Measurements from ENCODE around the gene HPCAL1. TPM values are rescaled to one million over a fixed set of nuclear protein-coding genes. Genes with fewer than 3 reads are reported as not detected.

The HPCAL1 gene
- total and polyA plus RNA-seq, 2 of the 4 experiments (the other 2 are of a cell fraction) = 8.2 to 33.7 TPM

- ATAC-seq (ENCODE audit: low read depth) = no peak
Measured at GRCh38 chr2:10406016-10406415, 103.3 kb downstream of the HPCAL1 start.

More at GRCh38 chr2:10406016-10406415, 103.3 kb downstream of the HPCAL1 start:
- H2BK5ac ChIP-seq (ENCODE audit: low read depth, low read length, poor library complexity, severe bottlenecking) = no peak overlapping the region
- no peaks in the 10 kb centered on the region for H3K9me3 ChIP-seq (ENCODE audit: control insufficient read depth, insufficient read depth, low read length)
- no peak overlapping the region for H3K4me2 ChIP-seq (ENCODE audit: low read depth, low read length)
- intact Hi-C loops (cut with micrococcal nuclease) (loop anchor here (10.0 kb wide), 1 partner anchor 331 kb away; no protein-coding TSS in a partner anchor), in situ Hi-C loops (cut with MboI; ENCODE audit: low sequenced_read_pairs) (loop anchor here (10.0 kb wide), 1 partner anchor 261 kb away; no protein-coding TSS in a partner anchor), dilution Hi-C loops (cut with HindIII; ENCODE audit: low sequenced_read_pairs, unreplicated experiment) (no loop called here)
- 0 out of 4 replicates have a peak overlapping the region, but pooled peaks of 1 of the 2 experiments have one; percentile 15 for H4K8ac ChIP-seq (ENCODE audit: low read depth in 2 of 2, low read length in 2 of 2)
- no peak for TF ChIP-seq NFE2L2 (IDR thresholded peaks at IDR 0.05; ENCODE audit: low read depth, low read length)
- POLR2A ChIA-PET (ENCODE audit: unreplicated experiment) = no interaction called here
- H2BK20ac ChIP-seq (ENCODE audit: low read depth, low read length) = 0 out of 2 replicates have a peak overlapping the region, but pooled peaks have one; percentile 16
- no peak overlapping the region for H3K23ac ChIP-seq (ENCODE audit: low read depth, low read length)
- no peak overlapping the region for H4K5ac ChIP-seq (ENCODE audit: low read depth, low read length)
- peak overlapping the region; percentile 61 for H2AK5ac ChIP-seq (ENCODE audit: low read depth, low read length)
- WGBS, 2 experiments (ENCODE audit: extremely low coverage in 2 of 2, insufficient read length in 1 of 2) = 100% methylated on average over 2 of the region's 10 CpGs; no CpG with 5 or more reads in 1 of the 2 experiments
- H2AFZ ChIP-seq (replicated peaks; ENCODE audit: low read length, poor library complexity) = no peak overlapping the region
- H3K56ac ChIP-seq (ENCODE audit: extremely low read depth, insufficient read depth, low read length) = no peak overlapping the region
- no peak overlapping the region for H3K4me3 ChIP-seq (ENCODE audit: insufficient read depth, low read depth, low read length)
- no peaks in the 10 kb centered on the region for H3K27me3 ChIP-seq (ENCODE audit: control insufficient read depth, insufficient read depth, low read length)
- H4K20me1 ChIP-seq (ENCODE audit: insufficient read depth, low read length) = peaks cover 10% of the 10 kb centered on the region
- no TSS peak for BruUV-seq (replicated peaks)
- no peak overlapping the region for H2BK15ac ChIP-seq (ENCODE audit: low read depth, low read length)
- peaks cover 0 to 12% of the 10 kb centered on the region in 2 experiments; a peak in 2 of 4 replicates for H3K79me1 ChIP-seq (ENCODE audit: low read depth in 1 of 2, low read length in 2 of 2)
- DNase-seq = no peak
- no peak overlapping the region for H3K9ac ChIP-seq (ENCODE audit: low read depth, low read length)
- H3K4me1 ChIP-seq (ENCODE audit: control insufficient read depth, insufficient read depth, low read length) = peaks cover 24% of the 10 kb centered on the region
- H3K9me1 ChIP-seq (ENCODE audit: insufficient read depth, low read length) = peaks cover 7% of the 10 kb centered on the region; the same call in 1 of the 2 replicates
- H3K18ac ChIP-seq (ENCODE audit: low read depth, low read length) = no peak overlapping the region
- peak overlapping the region; percentile 3; the same call in 1 of the 2 replicates for H3K4ac ChIP-seq (ENCODE audit: low read depth, low read length)
- H3K14ac ChIP-seq (replicated peaks; ENCODE audit: low read depth, low read length) = no peak overlapping the region
- H2AK9ac ChIP-seq (replicated peaks; ENCODE audit: low read depth, low read length, poor library complexity) = no peak overlapping the region
- no peaks in the 10 kb centered on the region for H3K36me3 ChIP-seq (ENCODE audit: control insufficient read depth, insufficient read depth, low read length)
- no peak overlapping the region for H3K27ac ChIP-seq (ENCODE audit: insufficient read depth, low read length)
- no peak overlapping the region for H4K91ac ChIP-seq (ENCODE audit: insufficient read depth, low read depth, low read length)
- H2BK120ac ChIP-seq (ENCODE audit: low read depth, low read length) = peak overlapping the region; percentile 52
- CTCF ChIA-PET = interaction anchor here (0.7 kb wide), 1 partner anchor 282 kb away, joined by 3 read pairs; no protein-coding TSS in a partner anchor
